Astrocyte of the spinal cord (primary cell): ENCODE data around the gene ALDH7A1.

Source experiments
- DNase-seq: peaks from one replicate; pipeline ENCODE4 v3.0.0; 2011; ENCODE audit warnings: low read depth, low spot score
- H3K4me3 ChIP-seq: 2 replicates; pipeline ENCODE4 v1.5.1; 2011; ENCODE audit warnings: low read depth, mild to moderate bottlenecking, low read length, moderate library complexity
- in situ Hi-C: cut with HindIII; loops from 2 replicates; pipeline ENCODE4 v1.10.0; 2017; ENCODE audit warnings: low sequenced_read_pairs
- TF ChIP-seq, protein P1 (sequence below): IDR thresholded peaks from 2 replicates; pipeline ENCODE4 v1.5.1; 2012; ENCODE audit warnings: low read depth, mild to moderate bottlenecking, low read length, inconsistent platforms

Gene ALDH7A1

DNA sequence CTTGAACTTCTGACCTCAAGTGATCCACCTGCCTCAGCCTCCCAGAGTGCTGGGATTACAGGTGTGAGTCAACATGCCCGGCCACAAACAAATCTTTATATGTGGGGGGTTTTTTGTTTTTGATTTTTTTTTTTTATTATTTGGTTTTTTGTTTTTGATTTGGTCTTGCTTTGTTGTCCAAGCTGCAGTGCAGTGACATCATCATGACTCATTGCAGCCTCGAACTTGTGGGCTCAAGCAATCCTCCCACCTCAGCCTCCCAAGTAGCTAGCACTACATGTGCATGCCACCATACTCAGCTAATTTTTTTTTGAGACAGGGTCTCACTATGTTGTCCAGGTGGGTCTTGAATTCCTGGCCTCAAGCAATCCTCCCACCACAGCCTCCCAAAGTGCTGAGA, 42.4 kb downstream of the ALDH7A1 start:
- no peak for DNase-seq
- in situ Hi-C loops, result no loop called here
- H3K4me3 ChIP-seq, result no peak overlapping the region

DNA sequence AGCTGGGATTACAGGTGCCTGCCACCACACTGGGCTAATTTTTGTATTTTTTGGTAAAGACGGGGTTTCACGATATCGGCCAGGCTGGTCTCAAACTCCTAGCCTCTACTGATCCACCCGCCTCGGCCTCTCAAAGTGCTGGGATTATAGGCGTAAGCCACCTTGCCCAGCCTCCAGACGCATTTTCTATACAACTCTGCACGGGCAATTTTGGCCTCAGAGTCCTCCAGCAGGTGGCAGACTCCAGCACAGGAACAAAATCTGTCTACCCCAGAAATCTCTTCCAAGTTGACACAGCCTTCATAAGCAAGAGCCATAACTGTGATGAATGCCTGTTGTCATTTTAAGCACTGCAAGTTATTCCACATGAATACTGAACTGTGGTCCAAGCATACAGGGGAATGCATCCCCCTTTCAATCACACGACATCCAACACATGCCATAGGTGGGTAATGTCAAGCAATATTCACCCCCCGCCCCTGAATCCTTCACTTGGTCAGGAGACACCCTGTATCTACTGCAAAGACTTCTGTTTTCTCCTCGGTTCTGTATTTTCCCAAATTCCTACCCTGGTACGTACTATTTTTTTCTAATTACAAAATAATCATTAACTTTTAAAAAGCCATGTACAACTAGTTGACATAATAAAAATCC, 50.8 kb downstream of the ALDH7A1 start:
- no peak overlapping the region for H3K4me3 ChIP-seq
- in situ Hi-C loops, result loop anchor here (10.0 kb wide), 1 partner anchor 199 kb away; no protein-coding TSS in a partner anchor
- DNase-seq, result no peak
- TF ChIP-seq, protein P1, sequence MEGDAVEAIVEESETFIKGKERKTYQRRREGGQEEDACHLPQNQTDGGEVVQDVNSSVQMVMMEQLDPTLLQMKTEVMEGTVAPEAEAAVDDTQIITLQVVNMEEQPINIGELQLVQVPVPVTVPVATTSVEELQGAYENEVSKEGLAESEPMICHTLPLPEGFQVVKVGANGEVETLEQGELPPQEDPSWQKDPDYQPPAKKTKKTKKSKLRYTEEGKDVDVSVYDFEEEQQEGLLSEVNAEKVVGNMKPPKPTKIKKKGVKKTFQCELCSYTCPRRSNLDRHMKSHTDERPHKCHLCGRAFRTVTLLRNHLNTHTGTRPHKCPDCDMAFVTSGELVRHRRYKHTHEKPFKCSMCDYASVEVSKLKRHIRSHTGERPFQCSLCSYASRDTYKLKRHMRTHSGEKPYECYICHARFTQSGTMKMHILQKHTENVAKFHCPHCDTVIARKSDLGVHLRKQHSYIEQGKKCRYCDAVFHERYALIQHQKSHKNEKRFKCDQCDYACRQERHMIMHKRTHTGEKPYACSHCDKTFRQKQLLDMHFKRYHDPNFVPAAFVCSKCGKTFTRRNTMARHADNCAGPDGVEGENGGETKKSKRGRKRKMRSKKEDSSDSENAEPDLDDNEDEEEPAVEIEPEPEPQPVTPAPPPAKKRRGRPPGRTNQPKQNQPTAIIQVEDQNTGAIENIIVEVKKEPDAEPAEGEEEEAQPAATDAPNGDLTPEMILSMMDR, result peak; percentile 76

More for the DNA sequence above, 42.4 kb downstream of the ALDH7A1 start:
- TF ChIP-seq, protein P1, result no peak

DNA sequence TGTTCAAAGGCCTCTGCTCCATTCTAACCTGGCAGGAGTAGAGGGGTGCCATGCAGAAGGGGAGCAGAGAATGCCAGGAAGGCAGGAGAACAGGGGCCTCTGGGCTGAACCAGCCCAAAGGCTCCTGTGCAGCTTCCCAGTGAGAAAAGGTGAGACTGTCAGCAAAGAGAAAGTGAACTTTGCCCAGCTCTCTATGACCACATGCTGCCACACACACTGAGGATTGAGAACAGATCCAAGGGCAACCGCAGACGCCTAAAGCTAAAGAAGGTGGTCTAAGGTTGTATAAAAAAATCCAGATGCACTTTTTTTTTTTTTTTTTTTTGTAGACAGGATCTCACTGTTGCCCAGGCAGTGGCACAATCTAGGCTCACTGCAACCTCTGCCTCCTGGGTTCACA, 51.4 kb downstream of the ALDH7A1 start:
- in situ Hi-C loops, result loop anchor here (10.0 kb wide), 1 partner anchor 199 kb away; no protein-coding TSS in a partner anchor
- no peak overlapping the region for H3K4me3 ChIP-seq
- TF ChIP-seq, protein P1, result no peak

DNA sequence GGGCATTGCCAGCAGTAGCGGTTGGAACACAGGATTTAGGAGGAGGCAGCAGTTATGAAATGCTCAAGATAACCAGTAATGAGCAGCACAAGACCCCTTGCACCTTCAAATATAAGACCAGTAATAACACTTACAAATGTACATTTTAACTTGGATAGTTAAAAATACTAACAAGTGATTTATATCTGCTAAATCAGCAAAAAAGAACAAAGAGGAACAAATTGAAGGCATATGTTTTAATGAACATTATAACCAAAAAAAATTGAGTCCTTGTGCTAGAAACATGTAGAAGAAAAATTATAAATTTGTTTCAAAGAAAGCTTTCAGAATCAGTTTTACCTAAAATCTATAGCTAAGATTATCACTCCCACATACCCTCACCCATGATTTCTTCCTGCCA, 52.0 kb downstream of the ALDH7A1 start:
- DNase-seq, result no peak
- TF ChIP-seq, protein P1, result no peak
- in situ Hi-C loops, result loop anchor here (10.0 kb wide), 1 partner anchor 198 kb away; no protein-coding TSS in a partner anchor
- no peak overlapping the region for H3K4me3 ChIP-seq

More for the DNA sequence above, 51.4 kb downstream of the ALDH7A1 start:
- DNase-seq, result no peak

DNA sequence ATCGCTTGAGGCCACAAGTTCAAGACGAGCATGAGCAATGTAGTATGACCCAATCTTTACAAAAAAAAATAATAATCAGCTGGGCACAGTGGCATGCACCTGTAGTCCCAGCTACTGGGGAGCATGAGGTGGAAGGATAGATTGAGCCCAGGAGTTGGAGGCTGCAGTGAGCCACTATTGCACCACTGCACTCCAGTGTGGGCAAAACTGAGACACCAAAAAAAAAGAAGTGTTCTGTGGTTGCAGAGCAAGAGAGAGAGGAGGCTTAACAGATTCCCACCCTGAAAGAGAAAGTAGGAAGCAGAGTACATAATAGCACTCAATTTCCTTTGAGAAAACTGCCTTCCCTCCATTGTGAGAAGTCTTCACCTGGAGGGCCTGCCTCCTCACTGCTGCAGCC, 52.6 kb downstream of the ALDH7A1 start:
- no peak for DNase-seq
- in situ Hi-C loops, result loop anchor here (10.0 kb wide), 1 partner anchor 198 kb away; no protein-coding TSS in a partner anchor
- TF ChIP-seq, protein P1, result no peak
- H3K4me3 ChIP-seq, result no peak overlapping the region

DNA sequence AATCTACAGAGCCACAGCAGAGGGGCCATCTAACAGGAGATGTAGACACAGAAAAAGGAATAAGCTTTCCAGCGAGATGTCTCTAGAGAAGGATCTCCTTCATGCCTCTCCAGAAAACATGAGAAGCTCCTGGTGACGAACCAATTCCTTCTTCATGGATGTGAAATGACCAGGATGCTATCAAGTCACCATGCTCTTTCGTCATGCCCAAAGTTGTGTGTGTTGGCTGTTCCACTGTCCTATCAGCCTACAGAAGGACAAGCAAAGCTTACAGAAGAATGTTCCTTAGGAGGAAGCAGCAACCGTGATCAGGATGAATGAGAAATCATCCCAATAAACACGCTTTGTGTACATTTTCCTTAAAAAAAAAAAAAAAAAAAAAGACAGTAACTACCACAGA, 54.4 kb downstream of the ALDH7A1 start:
- DNase-seq, result no peak
- in situ Hi-C loops, result loop anchor here (10.0 kb wide), 1 partner anchor 196 kb away; no protein-coding TSS in a partner anchor
- TF ChIP-seq, protein P1, result no peak
- no peak overlapping the region for H3K4me3 ChIP-seq
